Measurements from ENCODE around the gene WDR1.

Gene WDR1

GRCh38 chr4:10102474-10103332 is 13.9 kb downstream of the WDR1 start:
- H3K4me3 ChIP-seq (ENCODE audit: low read length), result no peak overlapping the region
- no peak for TF ChIP-seq CTCF (IDR thresholded peaks at IDR 0.05; ENCODE audit: insufficient read depth, low read depth, low read length, missing control alignments)
- DNase-seq (ENCODE audit: low read depth), result no peak

- DNase-seq (ENCODE audit: low read depth), result no peak
- TF ChIP-seq CTCF (IDR thresholded peaks at IDR 0.05; ENCODE audit: insufficient read depth, low read depth, low read length, missing control alignments), result no peak
- no peak overlapping the region for H3K4me3 ChIP-seq (ENCODE audit: low read length)
These were observed 14.7 kb downstream of the WDR1 start for GRCh38 chr4:10101671-10102473.

GRCh38 chr4:10100734-10101216 is 15.8 kb downstream of the WDR1 start:
- peak; percentile 36 for DNase-seq (ENCODE audit: low read depth)
- no peak for TF ChIP-seq CTCF (IDR thresholded peaks at IDR 0.05; ENCODE audit: insufficient read depth, low read depth, low read length, missing control alignments)

GRCh38 chr4:10099499-10100325 is 16.9 kb downstream of the WDR1 start:
- no peak for TF ChIP-seq CTCF (IDR thresholded peaks at IDR 0.05; ENCODE audit: insufficient read depth, low read depth, low read length, missing control alignments)
- DNase-seq (ENCODE audit: low read depth), result no peak
- no peak overlapping the region for H3K4me3 ChIP-seq (ENCODE audit: low read length)

More at GRCh38 chr4:10100734-10101216, 15.8 kb downstream of the WDR1 start:
- no peak overlapping the region for H3K4me3 ChIP-seq (ENCODE audit: low read length)

GRCh38 chr4:10098780-10099160 is 17.8 kb downstream of the WDR1 start:
- H3K4me3 ChIP-seq (ENCODE audit: low read length), result no peak overlapping the region
- DNase-seq (ENCODE audit: low read depth), result peak; percentile 65
- TF ChIP-seq CTCF (IDR thresholded peaks at IDR 0.05; ENCODE audit: insufficient read depth, low read depth, low read length, missing control alignments), result no peak
